Measurements from ENCODE around the gene COMMD10.
"Not testable (repeated sequence)": the region's sequence is repeated elsewhere in the genome, so short reads cannot be mapped to it uniquely, and the experiment has no call there.

COMMD10 gene

GRCh38 chr5:116063950-116064349, 20.9 kb upstream of the COMMD10 start:
- Histone ChIP-seq H3K36me3 (ENCODE audit: control insufficient read depth, insufficient read depth, low read length) (no peaks in the 10 kb centered on the region), H3K4me1 (ENCODE audit: control insufficient read depth, insufficient read depth, low read length, poor library complexity, severe bottlenecking) (no peaks in the 10 kb centered on the region), H3K9me3 (ENCODE audit: control insufficient read depth, low read length) (no peaks in the 10 kb centered on the region), H3K4me3 (ENCODE audit: extremely low read depth, insufficient read depth, low read length, poor library complexity, severe bottlenecking) (no peak overlapping the region), H3K27ac (ENCODE audit: low read depth, low read length, severe bottlenecking) (no peak overlapping the region)
- WGBS, 2 experiments (ENCODE audit: insufficient coverage in 2 of 2): 86 to 97% methylated on average over 1 to 2 of the region's 3 CpGs

GRCh38 chr5:116068028-116068632, 16.7 kb upstream of the COMMD10 start:
- H3K36me3 ChIP-seq (ENCODE audit: control insufficient read depth, insufficient read depth, low read length): no peaks in the 10 kb centered on the region
- no peak overlapping the region for H3K27ac ChIP-seq (ENCODE audit: low read depth, low read length, severe bottlenecking)
- H3K4me3 ChIP-seq (ENCODE audit: extremely low read depth, insufficient read depth, low read length, poor library complexity, severe bottlenecking): no peak overlapping the region
- 0 to 22% methylated on average over 2 to 3 of the region's 4 CpGs for WGBS, 2 experiments (ENCODE audit: insufficient coverage in 2 of 2)
- H3K4me1 ChIP-seq (ENCODE audit: control insufficient read depth, insufficient read depth, low read length, poor library complexity, severe bottlenecking): no peaks in the 10 kb centered on the region
- no peaks in the 10 kb centered on the region for H3K9me3 ChIP-seq (ENCODE audit: control insufficient read depth, low read length)

- WGBS, 2 experiments (ENCODE audit: insufficient coverage in 2 of 2): no CpG with 5 or more reads among the region's 1 CpG
- no peak overlapping the region for H3K27ac ChIP-seq (ENCODE audit: low read depth, low read length, severe bottlenecking)
- H3K4me3 ChIP-seq (ENCODE audit: extremely low read depth, insufficient read depth, low read length, poor library complexity, severe bottlenecking): no peak overlapping the region
- no peaks in the 10 kb centered on the region for H3K36me3 ChIP-seq (ENCODE audit: control insufficient read depth, insufficient read depth, low read length)
- H3K4me1 ChIP-seq (ENCODE audit: control insufficient read depth, insufficient read depth, low read length, poor library complexity, severe bottlenecking): no peaks in the 10 kb centered on the region
- H3K9me3 ChIP-seq (ENCODE audit: control insufficient read depth, low read length): no peaks in the 10 kb centered on the region
These were observed 13.6 kb upstream of the COMMD10 start for GRCh38 chr5:116071211-116071610.

GRCh38 chr5:116075191-116075831, 9.5 kb upstream of the COMMD10 start:
- Histone ChIP-seq H3K36me3 (ENCODE audit: control insufficient read depth, insufficient read depth, low read length) (no peaks in the 10 kb centered on the region), H3K4me1 (ENCODE audit: control insufficient read depth, insufficient read depth, low read length, poor library complexity, severe bottlenecking) (no peaks in the 10 kb centered on the region), H3K27ac (ENCODE audit: low read depth, low read length, severe bottlenecking) (no peak overlapping the region), H3K9me3 (ENCODE audit: control insufficient read depth, low read length) (no peaks in the 10 kb centered on the region), H3K4me3 (ENCODE audit: extremely low read depth, insufficient read depth, low read length, poor library complexity, severe bottlenecking) (no peak overlapping the region)
- 86 to 100% methylated on average over 3 to 4 of the region's 6 CpGs for WGBS, 2 experiments (ENCODE audit: insufficient coverage in 2 of 2)

- Histone ChIP-seq H3K4me3 (ENCODE audit: extremely low read depth, insufficient read depth, low read length, poor library complexity, severe bottlenecking) (no peak overlapping the region), H3K36me3 (ENCODE audit: control insufficient read depth, insufficient read depth, low read length) (no peaks in the 10 kb centered on the region), H3K4me1 (ENCODE audit: control insufficient read depth, insufficient read depth, low read length, poor library complexity, severe bottlenecking) (no peaks in the 10 kb centered on the region), H3K9me3 (ENCODE audit: control insufficient read depth, low read length) (no peaks in the 10 kb centered on the region), H3K27ac (ENCODE audit: low read depth, low read length, severe bottlenecking) (no peak overlapping the region)
- WGBS, 2 experiments (ENCODE audit: insufficient coverage in 2 of 2): no CpG with 5 or more reads among the region's 1 CpG
These were observed 8.3 kb upstream of the COMMD10 start for GRCh38 chr5:116076496-116076895.

DNA sequence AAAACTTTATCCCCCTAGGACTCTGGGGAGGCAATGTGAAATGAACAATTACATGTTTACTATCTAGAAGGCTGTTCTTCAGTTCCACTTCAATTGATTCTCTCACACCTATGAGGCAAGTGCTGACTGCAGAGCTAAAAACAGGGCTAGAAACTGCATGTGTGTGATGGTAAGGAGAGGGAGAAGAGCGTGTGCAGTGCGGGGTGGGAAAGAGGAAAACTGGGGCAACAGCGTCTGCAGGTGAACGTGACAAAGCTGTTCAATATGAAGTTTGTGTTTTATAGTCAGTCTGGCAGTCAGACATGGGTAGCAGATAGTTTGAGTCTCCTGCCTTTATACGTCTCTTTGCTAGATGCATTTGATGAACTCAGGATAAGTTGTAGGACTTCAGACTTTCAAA, 6.6 kb upstream of the COMMD10 start:
- Histone ChIP-seq H3K36me3 (ENCODE audit: control insufficient read depth, insufficient read depth, low read length) (no peaks in the 10 kb centered on the region), H3K4me1 (ENCODE audit: control insufficient read depth, insufficient read depth, low read length, poor library complexity, severe bottlenecking) (no peaks in the 10 kb centered on the region), H3K4me3 (ENCODE audit: extremely low read depth, insufficient read depth, low read length, poor library complexity, severe bottlenecking) (no peak overlapping the region), H3K9me3 (ENCODE audit: control insufficient read depth, low read length) (no peaks in the 10 kb centered on the region), H3K27ac (ENCODE audit: low read depth, low read length, severe bottlenecking) (no peak overlapping the region)
- WGBS, 2 experiments (ENCODE audit: insufficient coverage in 2 of 2): 87 to 98% methylated on average over 5 of the region's 5 CpGs

GRCh38 chr5:116084287-116084691, 536 bp upstream of the COMMD10 start:
- H3K4me1 ChIP-seq (ENCODE audit: control insufficient read depth, insufficient read depth, low read length, poor library complexity, severe bottlenecking): no peaks in the 10 kb centered on the region
- peak overlapping the region; percentile 59 for H3K4me3 ChIP-seq (ENCODE audit: extremely low read depth, insufficient read depth, low read length, poor library complexity, severe bottlenecking)
- peaks cover 6% of the 10 kb centered on the region for H3K36me3 ChIP-seq (ENCODE audit: control insufficient read depth, insufficient read depth, low read length)
- 27 to 54% methylated on average over 6 to 9 of the region's 11 CpGs for WGBS, 2 experiments (ENCODE audit: insufficient coverage in 2 of 2)
- H3K27ac ChIP-seq (ENCODE audit: low read depth, low read length, severe bottlenecking): no peak overlapping the region
- no peaks in the 10 kb centered on the region for H3K9me3 ChIP-seq (ENCODE audit: control insufficient read depth, low read length)

GRCh38 chr5:116086309-116086708, 1.5 kb downstream of the COMMD10 start:
- 98 to 100% methylated on average over 2 to 8 of the region's 11 CpGs for WGBS, 2 experiments (ENCODE audit: insufficient coverage in 2 of 2)
- not testable (repeated sequence) for H3K4me3 ChIP-seq (ENCODE audit: extremely low read depth, insufficient read depth, low read length, poor library complexity, severe bottlenecking); H3K36me3 ChIP-seq (ENCODE audit: control insufficient read depth, insufficient read depth, low read length); H3K9me3 ChIP-seq (ENCODE audit: control insufficient read depth, low read length); H3K27ac ChIP-seq (ENCODE audit: low read depth, low read length, severe bottlenecking); H3K4me1 ChIP-seq (ENCODE audit: control insufficient read depth, insufficient read depth, low read length, poor library complexity, severe bottlenecking)

DNA sequence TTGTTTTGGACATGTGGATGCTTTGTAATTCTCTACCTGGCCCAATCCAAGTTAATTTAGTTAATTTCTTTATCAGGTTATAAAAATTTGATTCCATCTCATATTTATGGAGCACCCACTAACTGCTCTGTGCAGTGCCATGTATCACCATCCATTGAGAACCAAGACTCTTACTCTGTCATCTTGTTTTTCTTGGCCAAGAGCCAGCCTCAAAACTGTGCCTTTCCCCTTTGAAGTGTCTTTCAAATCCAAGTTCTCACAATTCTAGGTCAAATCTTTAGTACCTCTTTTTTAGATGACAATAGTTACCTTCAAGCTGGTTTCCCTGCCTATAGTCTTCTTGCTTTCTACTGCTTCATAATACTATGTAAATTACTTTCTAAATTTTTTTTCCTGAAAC, 3.2 kb downstream of the COMMD10 start:
- Histone ChIP-seq H3K4me1 (ENCODE audit: control insufficient read depth, insufficient read depth, low read length, poor library complexity, severe bottlenecking) (no peaks in the 10 kb centered on the region), H3K9me3 (ENCODE audit: control insufficient read depth, low read length) (no peaks in the 10 kb centered on the region), H3K4me3 (ENCODE audit: extremely low read depth, insufficient read depth, low read length, poor library complexity, severe bottlenecking) (no peak overlapping the region), H3K36me3 (ENCODE audit: control insufficient read depth, insufficient read depth, low read length) (peaks cover 14% of the 10 kb centered on the region), H3K27ac (ENCODE audit: low read depth, low read length, severe bottlenecking) (no peak overlapping the region)

GRCh38 chr5:116090302-116090701, 5.5 kb downstream of the COMMD10 start:
- H3K9me3 ChIP-seq (ENCODE audit: control insufficient read depth, low read length): no peaks in the 10 kb centered on the region
- peaks cover 23% of the 10 kb centered on the region for H3K36me3 ChIP-seq (ENCODE audit: control insufficient read depth, insufficient read depth, low read length)
- H3K27ac ChIP-seq (ENCODE audit: low read depth, low read length, severe bottlenecking): no peak overlapping the region
- WGBS, 2 experiments (ENCODE audit: insufficient coverage in 2 of 2): 89 to 100% methylated on average over 3 of the region's 3 CpGs
- no peak overlapping the region for H3K4me3 ChIP-seq (ENCODE audit: extremely low read depth, insufficient read depth, low read length, poor library complexity, severe bottlenecking)
- H3K4me1 ChIP-seq (ENCODE audit: control insufficient read depth, insufficient read depth, low read length, poor library complexity, severe bottlenecking): no peaks in the 10 kb centered on the region

DNA sequence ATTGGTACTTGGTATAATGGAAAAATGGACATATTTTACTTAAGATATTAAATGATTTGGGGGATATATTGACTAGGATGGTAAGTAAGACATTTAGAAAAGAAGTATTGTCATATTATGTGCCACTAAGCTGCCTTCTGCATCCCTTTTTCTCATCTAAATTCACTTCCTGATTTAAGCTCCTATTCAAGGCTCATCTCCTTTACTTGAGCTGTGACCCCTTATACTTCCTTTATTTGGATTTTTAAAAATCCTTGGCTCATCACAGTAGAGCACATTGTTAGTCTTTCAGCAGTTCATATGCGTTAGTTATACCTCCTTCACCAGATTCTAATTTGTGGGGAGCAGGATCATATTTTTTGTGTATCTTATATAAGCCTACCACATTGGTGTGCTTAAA, 6.6 kb downstream of the COMMD10 start:
- no peaks in the 10 kb centered on the region for H3K4me1 ChIP-seq (ENCODE audit: control insufficient read depth, insufficient read depth, low read length, poor library complexity, severe bottlenecking)
- no peak overlapping the region for H3K4me3 ChIP-seq (ENCODE audit: extremely low read depth, insufficient read depth, low read length, poor library complexity, severe bottlenecking)
- H3K36me3 ChIP-seq (ENCODE audit: control insufficient read depth, insufficient read depth, low read length): peaks cover 23% of the 10 kb centered on the region
- WGBS, 2 experiments (ENCODE audit: insufficient coverage in 2 of 2): no CpG with 5 or more reads among the region's 1 CpG
- no peaks in the 10 kb centered on the region for H3K9me3 ChIP-seq (ENCODE audit: control insufficient read depth, low read length)
- H3K27ac ChIP-seq (ENCODE audit: low read depth, low read length, severe bottlenecking): no peak overlapping the region
